Measurements from ENCODE around the gene PKIG.

Gene PKIG

DNA sequence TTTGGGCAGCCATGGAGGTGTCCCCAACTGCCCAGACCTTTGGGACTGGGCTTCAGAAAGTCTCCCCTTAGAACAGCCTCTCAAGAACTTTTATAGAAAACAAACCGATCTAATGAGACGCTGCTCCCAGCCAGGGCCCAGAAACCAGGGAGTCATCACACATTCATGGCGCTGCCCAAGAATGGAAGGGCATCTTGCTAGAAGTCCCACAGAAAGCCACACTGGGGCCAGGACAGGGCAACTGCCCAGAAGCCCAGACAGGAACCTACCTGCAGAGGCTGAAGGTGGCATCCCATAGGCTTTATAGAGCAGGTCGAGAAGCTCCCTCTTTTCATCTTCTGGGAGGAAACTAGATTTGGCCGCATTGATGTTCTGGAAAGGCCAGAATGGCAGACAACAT lies 37.7 kb downstream of the PKIG start:
- no peak for DNase-seq (ENCODE audit: low read depth in 2 of 2)

DNA sequence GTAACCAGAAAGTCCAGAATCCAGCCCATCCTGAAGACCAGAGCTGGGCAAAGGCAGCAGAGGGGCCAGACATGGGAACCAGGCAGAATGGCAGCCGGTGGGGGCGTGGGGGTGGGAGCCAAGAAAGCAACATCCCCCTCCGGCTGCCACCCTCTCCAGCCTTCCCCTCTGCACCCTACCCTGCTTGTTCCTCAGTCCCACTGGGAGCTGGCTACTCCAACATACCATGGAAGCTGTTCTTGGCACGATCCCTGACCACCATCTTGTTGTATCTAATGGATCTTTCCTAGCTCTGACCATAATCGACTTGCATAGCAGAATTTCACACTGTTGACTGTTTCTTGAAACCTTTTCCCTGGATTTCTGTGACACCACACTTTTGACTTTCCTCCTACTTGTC lies 38.9 kb downstream of the PKIG start:
- no peak for DNase-seq (ENCODE audit: low read depth in 2 of 2)

- no peak for DNase-seq (ENCODE audit: low read depth in 2 of 2)
Observed at GRCh38 chr20:44621939-44622338, 39.6 kb downstream of the PKIG start.

GRCh38 chr20:44622501-44623270 lies 40.3 kb downstream of the PKIG start:
- DNase-seq (ENCODE audit: low read depth in 2 of 2): no peak

GRCh38 chr20:44624152-44624551 lies 41.8 kb downstream of the PKIG start:
- no peak for DNase-seq (ENCODE audit: low read depth in 2 of 2)

- no peak for DNase-seq (ENCODE audit: low read depth in 2 of 2)
Observed at GRCh38 chr20:44624743-44625271, 42.4 kb downstream of the PKIG start.

DNA sequence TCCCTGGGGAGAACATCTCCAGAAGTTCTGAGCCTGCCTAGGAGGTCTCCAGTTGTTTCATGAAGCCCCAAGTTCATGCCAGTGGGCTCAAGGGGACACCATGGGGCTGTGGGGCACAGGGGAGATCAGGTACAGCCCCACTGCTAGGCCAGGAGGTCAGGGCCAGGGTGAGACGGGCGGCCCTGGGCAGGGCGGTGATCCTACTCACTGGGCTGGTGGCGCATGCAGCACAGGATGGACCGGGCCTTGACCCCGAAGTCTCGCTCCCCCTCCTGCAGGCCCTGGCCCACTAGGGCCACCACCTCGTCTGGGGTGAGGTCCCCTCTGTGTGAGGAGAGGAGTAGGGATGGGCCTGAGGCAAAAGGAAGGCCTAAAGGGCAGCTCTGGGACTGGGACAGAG lies 43.0 kb downstream of the PKIG start:
- DNase-seq (ENCODE audit: low read depth in 2 of 2): no peak

DNA sequence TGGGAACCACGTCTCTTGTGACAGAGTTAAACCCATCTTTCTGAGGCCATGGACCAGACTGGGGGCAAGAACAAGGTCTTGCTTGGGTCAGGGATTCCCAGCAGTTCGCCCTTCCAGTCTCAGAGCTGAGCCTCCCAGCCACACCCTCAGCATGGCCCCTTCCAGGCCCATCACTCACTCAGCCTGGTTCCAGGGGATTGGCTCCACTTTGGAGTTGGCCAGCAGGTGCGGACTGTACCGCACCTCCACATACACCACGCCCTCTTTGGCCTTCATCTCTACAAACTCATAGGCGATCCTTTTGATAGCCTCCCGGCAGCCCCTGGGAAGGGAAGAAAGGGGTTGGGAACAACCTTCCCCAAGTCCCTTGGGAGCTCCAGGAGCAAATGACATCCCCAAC lies 43.9 kb downstream of the PKIG start:
- no peak for DNase-seq (ENCODE audit: low read depth in 2 of 2)

GRCh38 chr20:44627364-44628010 lies 45.1 kb downstream of the PKIG start:
- no peak for DNase-seq (ENCODE audit: low read depth in 2 of 2)

DNA sequence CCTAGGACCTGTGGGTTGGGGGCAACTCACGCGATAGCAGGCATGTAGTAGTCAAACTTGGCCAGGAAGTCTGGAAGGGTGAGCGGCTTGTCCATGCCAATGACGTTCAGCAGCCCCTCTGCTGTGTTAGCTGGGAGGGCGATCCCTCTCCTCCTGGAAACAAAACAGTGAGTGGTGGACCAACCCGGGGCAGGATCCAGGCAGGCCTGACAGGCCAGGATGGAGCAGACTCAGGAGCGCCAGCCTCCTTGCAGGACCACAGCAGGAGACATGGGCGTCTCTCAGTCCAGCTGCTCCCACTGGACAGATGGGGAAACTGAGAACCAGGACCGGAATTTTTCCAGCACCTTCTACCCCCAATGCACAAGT lies 46.6 kb downstream of the PKIG start:
- no peak for DNase-seq (ENCODE audit: low read depth in 2 of 2)

DNA sequence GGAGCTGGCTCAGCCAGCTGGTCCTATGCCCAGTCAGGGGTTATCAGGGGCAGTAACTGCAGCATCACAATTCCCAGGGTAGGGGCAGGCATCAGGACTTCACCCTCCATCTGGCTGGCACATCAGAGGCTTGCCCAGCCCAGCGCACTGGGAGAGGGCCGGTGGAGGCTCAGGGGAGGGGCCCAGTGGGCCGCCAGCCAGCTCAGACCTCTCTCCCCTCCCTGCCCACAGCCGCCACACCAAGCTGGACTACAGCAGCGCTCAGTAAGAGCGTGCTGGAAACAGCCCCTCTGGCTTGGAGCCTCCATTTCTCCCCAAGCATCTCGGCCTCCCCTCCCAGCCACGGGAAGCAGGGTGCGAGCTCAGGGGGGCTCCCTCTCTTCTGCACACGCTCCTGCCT lies 47.2 kb downstream of the PKIG start:
- DNase-seq (ENCODE audit: low read depth in 2 of 2): no peak

- no peak for DNase-seq (ENCODE audit: low read depth in 2 of 2)
Observed at GRCh38 chr20:44630297-44630696, 47.9 kb downstream of the PKIG start.

DNA sequence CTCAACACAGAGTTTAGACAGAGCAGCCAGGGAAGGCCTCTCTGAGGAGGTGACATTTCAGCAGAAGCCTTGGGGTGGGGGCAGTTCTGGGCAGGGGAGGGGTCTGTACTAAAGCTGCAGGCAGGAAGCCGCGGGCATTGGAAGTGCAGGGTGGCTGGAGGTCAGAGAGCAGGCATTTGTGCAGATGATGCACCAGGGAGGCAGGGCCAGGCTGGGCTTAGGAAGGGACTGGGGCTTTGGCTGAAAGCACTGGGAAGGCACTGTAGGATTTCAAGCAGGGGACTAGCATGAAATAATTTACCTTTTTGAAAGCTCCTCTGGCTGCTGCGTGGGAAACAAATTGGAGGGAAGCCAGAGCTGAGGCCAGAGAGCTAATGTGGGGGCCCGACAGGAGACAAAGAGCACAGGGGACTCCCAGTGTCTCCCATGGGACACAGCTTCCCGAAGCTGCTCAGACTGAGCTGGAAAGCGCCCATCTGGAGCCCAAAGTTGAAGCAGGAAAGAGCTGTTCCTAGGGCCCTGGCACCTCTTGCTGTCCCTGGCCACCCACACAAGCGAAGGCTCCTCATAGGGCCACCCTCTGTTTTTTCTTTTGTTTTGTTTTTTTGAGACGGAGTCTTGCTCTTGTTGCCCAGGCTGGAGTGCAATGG lies 49.8 kb downstream of the PKIG start:
- DNase-seq (ENCODE audit: low read depth in 2 of 2): no peak

DNA sequence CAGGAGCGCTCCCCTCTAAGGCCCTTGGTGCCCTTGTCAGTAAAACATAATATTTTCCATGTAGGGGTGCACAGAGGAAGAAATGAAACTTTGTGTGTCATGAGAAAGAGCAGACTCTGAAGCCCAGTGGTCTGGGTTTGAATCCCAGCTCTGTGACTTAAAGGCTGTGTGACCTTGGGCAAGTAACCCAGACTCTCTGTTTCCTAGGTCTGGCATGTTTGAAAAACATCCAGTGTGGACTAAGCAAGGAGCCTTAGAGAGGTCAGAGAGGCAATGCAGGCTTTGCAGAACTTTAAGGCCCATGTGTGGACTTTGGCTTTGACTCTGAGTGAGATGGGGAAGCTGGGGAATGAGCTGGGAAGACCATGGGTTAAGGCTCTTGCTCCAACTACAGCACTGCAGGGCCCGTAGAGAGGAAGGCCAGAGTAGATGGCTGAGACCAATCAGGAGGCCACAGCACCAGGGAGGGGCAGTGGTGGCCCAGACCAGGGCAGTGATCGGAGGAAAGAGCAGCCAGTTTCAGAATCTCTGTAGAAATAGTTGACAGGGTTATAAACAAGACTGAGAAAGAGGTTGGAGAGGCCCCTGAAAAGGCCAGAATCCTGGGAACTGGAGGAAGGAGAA lies 50.9 kb downstream of the PKIG start:
- no peak for DNase-seq (ENCODE audit: low read depth in 2 of 2)

- no peak for DNase-seq (ENCODE audit: low read depth in 2 of 2)
Observed at GRCh38 chr20:44633872-44634600, 51.7 kb downstream of the PKIG start.

DNA sequence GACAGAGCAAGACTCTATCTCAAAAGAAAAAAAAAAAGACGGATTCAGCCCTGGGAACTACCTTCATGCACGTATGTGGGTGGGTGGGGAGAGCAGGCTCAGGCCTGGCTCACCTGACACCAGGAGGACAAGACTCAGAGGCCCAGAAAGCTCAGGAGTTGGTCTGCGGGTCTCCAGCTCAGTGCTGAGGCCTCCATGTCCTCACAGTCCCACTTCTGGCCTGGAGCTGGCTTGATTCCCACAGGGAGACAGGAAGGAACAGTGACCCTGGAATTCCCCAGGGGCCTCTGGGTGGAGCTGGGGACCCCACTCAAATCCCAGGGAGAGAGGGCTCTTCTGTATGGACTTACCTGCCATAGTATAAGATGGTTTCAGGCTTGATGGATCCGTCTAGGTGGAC lies 53.5 kb downstream of the PKIG start:
- no peak for DNase-seq (ENCODE audit: low read depth in 2 of 2)

DNA sequence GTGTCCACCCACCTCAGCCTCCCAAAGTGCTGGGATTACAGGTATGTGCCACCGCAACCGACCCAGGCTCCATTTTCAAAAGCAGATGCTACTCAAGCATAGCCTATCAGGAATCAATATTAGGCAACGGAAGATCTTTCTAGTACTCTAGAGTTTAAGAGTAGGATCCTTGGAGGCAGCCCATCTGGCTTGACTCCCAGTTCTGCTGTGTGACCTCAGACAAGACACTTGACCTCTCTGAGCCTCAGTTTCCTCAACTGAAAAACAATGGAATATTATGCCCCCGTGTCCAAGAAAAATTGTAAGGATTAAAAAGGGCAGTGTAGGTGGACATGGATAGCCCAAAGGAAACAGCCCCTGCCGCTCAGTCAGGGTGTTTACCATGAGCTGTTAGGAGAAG lies 54.7 kb downstream of the PKIG start:
- no peak for DNase-seq (ENCODE audit: low read depth in 2 of 2)

DNA sequence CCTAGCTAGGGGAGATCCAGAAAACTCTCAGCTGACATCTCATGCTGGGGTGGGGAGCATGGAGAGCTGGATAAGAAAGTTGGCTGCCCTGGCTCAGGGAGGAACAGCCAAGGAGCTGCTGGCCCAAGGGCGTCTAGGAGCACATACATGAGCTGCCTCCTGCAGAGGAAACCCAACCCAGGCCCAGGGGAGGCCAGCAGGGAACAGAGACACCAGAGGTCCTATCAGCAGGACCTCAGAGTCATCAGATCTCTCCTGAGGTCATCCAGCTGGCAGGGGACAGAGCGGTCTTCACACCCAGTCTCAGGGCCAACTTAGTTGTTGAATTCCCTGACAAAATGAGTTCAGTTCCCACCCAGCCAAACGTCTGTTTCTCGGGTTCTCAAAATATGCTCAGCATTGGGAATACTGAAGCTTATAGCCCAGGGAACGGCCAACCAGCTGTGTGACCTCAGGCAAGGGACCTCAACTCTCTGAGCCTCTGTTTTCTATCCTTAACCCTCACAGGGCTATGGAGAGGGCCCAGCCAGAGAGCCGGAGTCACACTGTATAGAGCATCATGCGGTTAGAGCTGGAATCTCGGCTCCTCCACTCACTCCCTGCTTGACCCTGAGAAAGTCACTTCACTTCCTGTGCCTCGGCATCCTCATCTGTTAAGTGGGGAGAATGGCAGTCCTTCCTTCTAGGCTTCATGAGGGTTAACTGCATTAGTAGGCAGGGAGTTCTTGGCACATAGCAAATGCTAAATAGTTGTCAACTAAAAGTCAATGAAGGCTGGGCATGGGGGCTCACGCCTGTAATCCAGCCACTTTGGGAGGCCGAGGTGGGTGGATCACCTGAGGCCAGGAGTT lies 55.4 kb downstream of the PKIG start:
- DNase-seq (ENCODE audit: low read depth in 2 of 2): no peak

DNA sequence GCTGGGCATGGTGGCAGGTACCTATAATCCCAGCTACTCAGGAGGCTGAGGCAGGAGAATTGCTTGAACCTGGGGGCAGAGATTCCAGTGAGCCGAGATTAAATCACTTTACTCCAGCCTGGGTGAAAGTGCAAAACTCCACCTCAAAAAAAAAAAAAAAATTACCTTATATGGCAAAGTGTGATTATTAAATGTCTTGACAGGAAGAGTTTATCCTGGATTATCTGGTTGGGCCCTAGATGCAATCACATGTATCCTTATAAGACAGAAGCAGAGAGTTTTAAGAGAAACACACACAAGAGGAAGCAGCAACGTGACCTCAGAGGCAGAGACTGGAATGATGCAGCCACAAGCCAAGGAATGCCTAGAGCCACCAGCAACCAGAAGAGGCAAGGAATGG lies 58.1 kb downstream of the PKIG start:
- DNase-seq (ENCODE audit: low read depth in 2 of 2): no peak

DNA sequence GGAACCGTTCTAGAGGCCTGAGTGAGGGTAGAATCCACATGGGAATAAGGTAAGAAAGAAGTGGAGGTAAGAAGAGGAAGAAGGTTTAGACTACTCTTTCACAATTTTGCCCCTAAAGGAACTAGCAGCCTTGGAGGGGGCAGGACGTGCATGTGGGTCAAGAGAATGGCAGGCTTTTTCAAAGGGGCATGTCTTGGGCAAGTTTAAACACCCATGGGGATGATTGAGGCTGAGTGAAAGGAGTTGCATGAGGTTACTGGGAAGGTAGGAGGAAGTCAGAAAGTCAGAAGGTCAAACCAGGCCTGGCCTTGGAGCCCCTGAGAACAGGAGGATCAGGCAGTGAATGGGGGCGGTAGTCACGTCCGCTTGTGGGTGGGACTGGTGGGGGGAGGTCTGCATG lies 58.9 kb downstream of the PKIG start:
- DNase-seq (ENCODE audit: low read depth in 2 of 2): no peak

All from fibroblast of skin of left biceps (primary cell).